Mesendoderm (in vitro differentiated cells): ENCODE data around the gene APOC3.

ENCODE experiments used
- DNase-seq: peaks from one replicate; pipeline ENCODE4 v3.0.0; 2013
- H2AK5ac ChIP-seq: 2 replicates; pipeline ENCODE4 v1.6.1; 2013; ENCODE audit warnings: low read length, inconsistent platforms
- H2BK120ac ChIP-seq: 2 replicates; pipeline ENCODE4 v1.6.1; 2013; ENCODE audit warnings: low read depth, mild to moderate bottlenecking, low read length, moderate library complexity, mixed read lengths
- H2BK15ac ChIP-seq: replicated peaks from 2 replicates; pipeline ENCODE4 v1.6.1; 2013; ENCODE audit warnings: low read depth, mild to moderate bottlenecking, moderate library complexity
- H2BK5ac ChIP-seq: 2 replicates; pipeline ENCODE4 v1.6.1; 2013; ENCODE audit warnings: low read length, inconsistent platforms
- H3K18ac ChIP-seq: 2 replicates; pipeline ENCODE4 v1.6.1; 2013; ENCODE audit warnings: mild to moderate bottlenecking, low read length, mixed read lengths
- H3K23ac ChIP-seq: one replicate; pipeline ENCODE4 v1.6.1; 2013; ENCODE audit warnings: low read length
- H3K27ac ChIP-seq: 2 replicates; pipeline ENCODE4 v1.5.1; 2013; ENCODE audit warnings: low read depth, mild to moderate bottlenecking, inconsistent platforms, low read length, moderate library complexity
- H3K27me3 ChIP-seq: 2 replicates; pipeline ENCODE4 v1.6.1; 2013; ENCODE audit warnings: low read length, control low read depth, mild to moderate bottlenecking, inconsistent platforms; ENCODE audit not compliant: insufficient read depth, poor library complexity
- H3K36me3 ChIP-seq: 2 replicates; pipeline ENCODE4 v1.6.1; 2013; ENCODE audit warnings: low read length, inconsistent platforms; ENCODE audit not compliant: control insufficient read depth, insufficient read depth
- H3K4ac ChIP-seq: one replicate; pipeline ENCODE4 v1.6.1; 2013; ENCODE audit warnings: low read depth, mild to moderate bottlenecking, low read length, moderate library complexity
- H3K4me1 ChIP-seq: 2 replicates; pipeline ENCODE4 v1.6.1; 2013; ENCODE audit warnings: low read depth, low read length, inconsistent platforms; ENCODE audit not compliant: control insufficient read depth
- H3K4me2 ChIP-seq: 2 replicates; pipeline ENCODE4 v1.6.1; 2013; ENCODE audit warnings: low read length
- H3K4me3 ChIP-seq: 2 replicates; pipeline ENCODE4 v1.5.1; 2013; ENCODE audit warnings: mild to moderate bottlenecking, low read length
- H3K56ac ChIP-seq: one replicate; pipeline ENCODE4 v1.6.1; 2013; ENCODE audit warnings: low read length
- H3K79me1 ChIP-seq: 2 replicates; pipeline ENCODE4 v1.6.1; 2013; ENCODE audit warnings: low read length, inconsistent platforms
- H3K79me2 ChIP-seq: 2 replicates; pipeline ENCODE4 v1.6.1; 2013; ENCODE audit warnings: mild to moderate bottlenecking, low read length; ENCODE audit not compliant: control insufficient read depth, insufficient read depth
- H3K9ac ChIP-seq: 2 replicates; pipeline ENCODE4 v1.6.1; 2013; ENCODE audit warnings: low read length, inconsistent platforms
- H4K5ac ChIP-seq: one replicate; pipeline ENCODE4 v1.6.1; 2013; ENCODE audit warnings: low read length
- H4K8ac ChIP-seq: one replicate; pipeline ENCODE4 v1.6.1; 2013; ENCODE audit warnings: low read depth, mild to moderate bottlenecking, control low read depth, low read length, moderate library complexity
- WGBS: extraction: QIAGEN DNeasy Blood & Tissue Kit; methylation state at CpG from one replicate; pipeline ENCODE4 v1.1.7; 2013; ENCODE audit warnings: low lambda C conversion rate, missing lambda C conversion rate; ENCODE audit not compliant: insufficient coverage; ENCODE audit errors: extremely low coverage; 5-methylcytosine and 5-hydroxymethylcytosine counted together

APOC3 gene

GRCh38 chr11:116851626-116852025, 21.9 kb downstream of the APOC3 start:
- Histone ChIP-seq H2AK5ac (no peak overlapping the region), H3K4me2 (no peak overlapping the region), H3K9ac (no peak overlapping the region), H3K79me2 (no peaks in the 10 kb centered on the region), H3K4ac (no peak overlapping the region), H3K4me1 (no peaks in the 10 kb centered on the region), H3K27ac (no peak overlapping the region), H3K23ac (no peak overlapping the region), H3K4me3 (no peak overlapping the region), H3K56ac (no peak overlapping the region), H2BK5ac (no peak overlapping the region), H4K5ac (no peak overlapping the region), H2BK120ac (no peak overlapping the region), H3K27me3 (no peaks in the 10 kb centered on the region), H3K79me1 (no peaks in the 10 kb centered on the region), H4K8ac (no peak overlapping the region), H2BK15ac (no peak overlapping the region), H3K36me3 (no peaks in the 10 kb centered on the region), H3K18ac (no peak overlapping the region)
- no peak for DNase-seq
- WGBS, result no CpG with 5 or more reads among the region's 7 CpGs

- Histone ChIP-seq H3K18ac (no peak overlapping the region), H4K8ac (no peak overlapping the region), H3K56ac (no peak overlapping the region), H3K9ac (no peak overlapping the region), H3K4me2 (no peak overlapping the region), H2AK5ac (no peak overlapping the region), H3K23ac (no peak overlapping the region), H2BK120ac (no peak overlapping the region), H2BK5ac (no peak overlapping the region), H3K79me2 (no peaks in the 10 kb centered on the region), H3K27ac (no peak overlapping the region), H3K4me3 (no peak overlapping the region), H3K27me3 (no peaks in the 10 kb centered on the region), H3K4ac (no peak overlapping the region), H3K79me1 (no peaks in the 10 kb centered on the region), H4K5ac (no peak overlapping the region), H2BK15ac (no peak overlapping the region), H3K36me3 (no peaks in the 10 kb centered on the region), H3K4me1 (no peaks in the 10 kb centered on the region)
- no CpG with 5 or more reads among the region's 5 CpGs for WGBS
- DNase-seq, result no peak
Measured at GRCh38 chr11:116852261-116853031, 22.7 kb downstream of the APOC3 start.

DNA sequence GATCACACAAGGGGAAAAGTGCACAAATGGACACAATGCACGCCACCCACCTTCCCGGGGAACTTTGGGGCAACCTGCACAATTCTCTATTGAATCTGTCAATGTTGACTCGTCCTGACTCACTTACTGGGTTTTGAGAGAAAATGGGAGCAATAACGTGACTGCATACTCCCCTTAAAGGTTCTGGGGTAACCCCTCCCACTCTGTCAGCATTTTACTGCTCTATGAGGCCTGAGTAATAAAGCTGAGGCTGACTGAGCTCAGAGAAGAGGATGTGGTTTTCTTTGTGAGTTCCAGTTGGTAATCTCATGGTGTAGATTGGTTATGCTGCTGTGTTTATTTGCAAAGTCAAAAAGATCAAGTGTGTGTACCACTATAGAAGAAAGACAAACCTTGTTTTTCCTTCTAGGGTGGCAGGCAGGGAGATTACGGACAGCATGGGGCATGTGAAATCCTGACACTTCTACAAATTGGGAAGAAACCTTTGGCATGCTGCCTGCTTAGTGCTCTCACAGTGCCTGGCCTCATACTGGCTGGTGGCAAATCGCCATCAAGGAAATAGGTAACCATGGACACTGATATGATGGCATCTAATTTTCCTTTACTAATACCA, 23.9 kb downstream of the APOC3 start:
- no peak for DNase-seq
- Histone ChIP-seq H3K27ac (no peak overlapping the region), H3K4me3 (no peak overlapping the region), H3K27me3 (no peaks in the 10 kb centered on the region), H3K36me3 (no peaks in the 10 kb centered on the region), H3K4me1 (no peaks in the 10 kb centered on the region), H3K56ac (no peak overlapping the region), H3K4ac (no peak overlapping the region), H2AK5ac (no peak overlapping the region), H4K8ac (no peak overlapping the region), H4K5ac (no peak overlapping the region), H3K79me1 (no peaks in the 10 kb centered on the region), H2BK5ac (no peak overlapping the region), H3K79me2 (no peaks in the 10 kb centered on the region), H3K9ac (no peak overlapping the region), H3K18ac (no peak overlapping the region), H2BK15ac (no peak overlapping the region), H3K4me2 (no peak overlapping the region), H3K23ac (no peak overlapping the region), H2BK120ac (no peak overlapping the region)
- WGBS, result no CpG with 5 or more reads among the region's 6 CpGs

- Histone ChIP-seq H3K4me3 (no peak overlapping the region), H3K27ac (no peak overlapping the region), H3K36me3 (peaks cover 1% of the 10 kb centered on the region), H2BK120ac (no peak overlapping the region), H2BK5ac (no peak overlapping the region), H3K9ac (no peak overlapping the region), H3K23ac (no peak overlapping the region), H3K4me2 (no peak overlapping the region), H2AK5ac (no peak overlapping the region), H3K27me3 (no peaks in the 10 kb centered on the region), H3K79me1 (no peaks in the 10 kb centered on the region), H3K4me1 (no peaks in the 10 kb centered on the region), H3K18ac (no peak overlapping the region), H4K8ac (no peak overlapping the region), H3K4ac (no peak overlapping the region), H4K5ac (no peak overlapping the region), H2BK15ac (no peak overlapping the region), H3K56ac (no peak overlapping the region), H3K79me2 (no peaks in the 10 kb centered on the region)
- WGBS, result no CpG with 5 or more reads among the region's 7 CpGs
- DNase-seq, result no peak
Measured at GRCh38 chr11:116855413-116855812, 25.7 kb downstream of the APOC3 start.

DNA sequence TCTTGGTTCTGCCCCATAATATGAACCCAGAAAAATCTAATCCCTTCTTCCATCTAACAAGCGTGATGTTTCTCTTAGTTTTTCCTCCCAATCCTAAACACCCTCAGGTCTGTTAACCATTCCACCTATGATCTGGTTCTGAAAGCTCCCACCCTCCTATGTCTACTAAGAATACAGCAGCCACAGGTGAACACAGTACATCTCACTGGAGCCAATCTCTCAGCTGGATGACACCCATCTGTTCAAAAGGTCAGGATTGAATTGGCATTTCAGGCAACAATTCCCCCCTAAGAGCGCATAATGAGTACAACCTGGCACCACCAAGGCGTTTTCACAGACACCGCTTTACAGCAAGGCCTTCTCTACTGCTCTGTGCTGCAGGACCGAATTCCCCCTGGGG, 26.7 kb downstream of the APOC3 start:
- H2AK5ac ChIP-seq, result no peak overlapping the region
- no peak overlapping the region for H3K56ac ChIP-seq
- H3K18ac ChIP-seq, result no peak overlapping the region
- H3K79me2 ChIP-seq, result no peaks in the 10 kb centered on the region
- no peak overlapping the region for H2BK15ac ChIP-seq
- peaks cover 1% of the 10 kb centered on the region for H3K36me3 ChIP-seq
- no peak overlapping the region for H2BK120ac ChIP-seq
- H3K27me3 ChIP-seq, result no peaks in the 10 kb centered on the region
- H2BK5ac ChIP-seq, result no peak overlapping the region
- H3K79me1 ChIP-seq, result no peaks in the 10 kb centered on the region
- no peaks in the 10 kb centered on the region for H3K4me1 ChIP-seq
- H3K27ac ChIP-seq, result no peak overlapping the region
- no peak overlapping the region for H3K4ac ChIP-seq
- no peak for DNase-seq
- no peak overlapping the region for H3K9ac ChIP-seq
- no peak overlapping the region for H3K4me3 ChIP-seq
- WGBS, result no CpG with 5 or more reads among the region's 5 CpGs
- no peak overlapping the region for H4K8ac ChIP-seq
- no peak overlapping the region for H3K23ac ChIP-seq
- no peak overlapping the region for H3K4me2 ChIP-seq
- H4K5ac ChIP-seq, result no peak overlapping the region
